GM21576 (cell line): ENCODE results near the gene SLC6A19.
"Not testable (repeated sequence)": the region's sequence is repeated elsewhere in the genome, so short reads cannot be mapped to it uniquely, and the experiment has no call there.

Source experiments
- ATAC-seq: cut with Tn5 transposase; IDR thresholded peaks from one replicate; pipeline ENCODE4 v1.9.1; 2021; ENCODE audit warnings: mild to moderate bottlenecking, moderate library complexity; ENCODE audit not compliant: unreplicated experiment

Gene SLC6A19

DNA sequence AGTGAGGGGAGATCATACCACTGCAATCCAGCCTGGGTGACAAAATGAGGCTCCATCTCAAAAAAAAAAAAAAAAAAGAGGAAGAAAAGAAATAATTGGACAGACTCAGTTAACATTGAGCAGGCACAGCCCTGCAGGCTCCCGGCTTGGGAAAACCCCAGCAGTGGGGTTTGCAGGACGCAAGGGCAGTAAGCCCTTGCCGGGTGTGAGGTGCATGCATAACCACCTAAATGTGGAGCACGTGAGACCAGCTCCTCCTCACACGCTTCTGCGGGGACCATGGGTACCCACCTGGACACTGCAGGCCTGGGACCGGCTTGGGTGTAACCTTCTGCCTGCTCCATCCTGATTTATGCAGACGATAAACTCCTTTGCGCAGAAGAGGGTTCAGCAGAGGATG is 19.0 kb downstream of the SLC6A19 start:
- no peak for ATAC-seq

DNA sequence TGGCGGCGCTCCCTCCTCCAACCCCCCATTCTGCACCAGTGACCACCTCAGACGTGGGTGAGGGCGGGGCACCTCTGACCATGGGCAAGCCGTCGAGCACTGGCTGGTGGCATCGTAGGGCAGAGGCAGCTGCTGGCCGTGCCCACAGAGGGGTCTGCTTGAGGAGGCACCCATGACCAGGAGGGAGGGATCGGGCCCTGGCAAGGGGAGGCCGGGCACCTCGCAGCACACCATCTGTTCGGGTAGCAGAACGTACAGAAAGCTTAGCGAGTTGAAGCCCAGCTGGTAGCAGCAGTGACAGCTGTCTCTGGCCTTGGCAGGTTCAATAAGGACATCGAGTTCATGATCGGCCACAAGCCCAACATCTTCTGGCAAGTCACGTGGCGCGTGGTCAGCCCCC is 19.4 kb downstream of the SLC6A19 start:
- no peak for ATAC-seq

DNA sequence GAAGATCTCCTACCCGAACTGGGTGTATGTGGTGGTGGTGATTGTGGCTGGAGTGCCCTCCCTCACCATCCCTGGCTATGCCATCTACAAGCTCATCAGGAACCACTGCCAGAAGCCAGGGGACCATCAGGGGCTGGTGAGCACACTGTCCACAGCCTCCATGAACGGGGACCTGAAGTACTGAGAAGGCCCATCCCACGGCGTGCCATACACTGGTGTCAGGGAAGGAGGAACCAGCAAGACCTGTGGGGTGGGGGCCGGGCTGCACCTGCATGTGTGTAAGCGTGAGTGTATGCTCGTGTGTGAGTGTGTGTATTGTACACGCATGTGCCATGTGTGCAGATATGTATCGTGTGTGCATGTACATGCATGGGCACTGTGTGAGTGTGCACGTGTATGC is 20.3 kb downstream of the SLC6A19 start:
- ATAC-seq, result no peak

DNA sequence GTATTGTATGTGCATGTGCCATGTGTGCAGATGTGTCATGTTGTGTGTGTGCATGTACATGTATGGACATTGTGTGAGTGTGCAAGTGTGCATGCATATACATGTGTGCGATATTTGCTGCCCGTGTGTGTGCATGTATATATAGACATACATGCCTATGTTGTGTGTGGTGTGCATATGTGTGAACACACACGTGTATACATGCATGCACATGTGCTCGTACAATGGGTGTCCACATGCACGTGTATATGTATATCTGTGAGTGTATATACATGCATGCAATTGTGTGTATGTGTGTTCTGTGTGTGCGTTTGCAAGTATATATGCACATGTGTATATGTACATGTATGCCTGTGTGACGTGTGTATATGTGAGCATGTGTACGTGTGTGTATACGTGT is 20.8 kb downstream of the SLC6A19 start:
- no peak for ATAC-seq

DNA sequence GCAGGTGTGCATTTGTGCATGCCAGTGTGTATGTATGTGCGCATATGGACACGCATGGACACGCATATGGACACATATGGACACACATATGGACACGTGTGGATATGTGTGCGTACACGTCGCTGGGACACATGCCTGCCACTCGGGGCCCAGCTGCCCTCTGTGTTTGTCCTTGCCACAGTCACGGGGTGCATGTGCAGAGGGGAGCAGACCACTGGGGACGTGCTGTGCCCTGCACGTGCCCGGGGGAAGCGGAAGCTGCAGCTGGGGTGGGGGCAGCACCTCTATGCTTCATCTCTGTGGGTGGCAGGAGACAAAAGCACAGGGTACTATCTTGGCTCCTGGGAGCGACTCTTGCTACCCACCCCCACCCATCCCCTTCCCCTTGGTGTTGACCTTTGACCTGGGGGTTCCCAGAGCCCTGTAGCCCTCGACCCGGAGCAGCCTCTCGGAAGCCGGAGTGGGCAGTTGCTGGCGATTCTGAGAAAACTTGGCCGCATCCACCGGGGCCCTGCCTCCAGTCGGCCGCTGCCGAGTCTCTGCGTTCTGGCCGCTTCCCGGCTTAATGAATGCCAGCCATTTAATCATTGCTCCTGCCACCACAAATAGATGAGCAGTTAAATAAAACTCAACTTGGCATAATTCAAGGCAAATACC is 21.4 kb downstream of the SLC6A19 start:
- ATAC-seq, result no peak

DNA sequence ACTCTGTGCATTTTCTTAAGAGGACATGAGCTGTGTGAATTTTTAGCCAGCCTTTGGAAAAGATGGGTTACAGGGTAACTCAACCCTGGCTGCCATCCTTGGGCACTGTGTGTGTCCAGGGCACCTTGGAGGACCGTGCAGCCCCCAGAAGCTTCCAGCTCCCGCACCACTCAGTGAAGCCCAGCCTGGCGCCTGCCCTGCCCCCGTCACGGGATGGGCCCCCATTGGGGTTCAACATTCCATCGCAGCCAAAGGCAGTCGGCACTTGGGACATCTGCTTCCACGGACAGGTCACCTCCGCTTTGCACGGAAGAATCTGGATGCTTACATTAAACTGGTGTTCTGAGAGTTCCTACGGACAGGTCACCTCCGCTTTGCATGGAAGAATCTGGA is 21.9 kb downstream of the SLC6A19 start:
- ATAC-seq, result no peak

DNA sequence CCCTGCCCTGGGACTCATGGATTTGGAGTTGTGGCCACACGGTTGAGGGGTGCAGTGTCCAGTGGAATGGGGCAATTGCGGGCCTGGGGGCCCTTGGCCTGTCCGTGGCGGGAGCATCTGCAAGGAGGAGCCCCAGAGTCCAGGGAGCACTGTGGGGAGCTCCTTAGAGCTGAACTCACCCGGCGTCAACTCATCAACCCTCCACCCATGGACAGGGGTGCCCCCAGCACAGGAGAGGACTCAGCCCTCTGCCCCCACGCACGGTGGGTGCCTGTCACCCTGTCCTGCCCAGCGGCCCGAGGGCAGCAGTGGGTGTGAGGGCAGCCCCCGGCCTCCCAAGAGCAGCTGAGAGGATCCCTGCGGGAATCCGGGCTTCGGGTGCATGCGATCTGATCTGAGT is 23.2 kb downstream of the SLC6A19 start:
- ATAC-seq, result no peak

DNA sequence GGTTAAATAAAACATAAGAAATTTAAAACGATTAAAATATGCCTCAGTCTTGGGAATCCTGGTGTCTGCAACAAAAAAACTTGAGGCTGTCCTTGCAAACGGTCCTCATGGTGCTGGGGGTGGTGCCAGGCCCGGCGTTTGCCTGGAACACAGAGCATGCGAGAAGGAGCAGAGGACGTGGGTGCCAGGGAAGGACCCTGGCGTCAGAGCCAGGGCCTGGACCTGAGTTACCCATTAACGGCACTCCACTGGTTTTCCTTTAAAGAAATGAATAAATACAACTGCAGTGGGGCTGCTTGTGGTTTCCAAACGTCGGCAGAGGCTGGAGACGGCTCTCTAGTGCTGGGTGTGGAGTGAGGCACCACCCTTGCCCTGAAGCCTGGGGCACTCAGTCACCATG is 23.7 kb downstream of the SLC6A19 start, which contains the start of gene SLC6A18:
TSS of gene SLC6A18 (plus strand) at position 301 of the 400 bp plus-strand sequence. CDS start at position 398, 97 bp downstream.
- no peak for ATAC-seq

DNA sequence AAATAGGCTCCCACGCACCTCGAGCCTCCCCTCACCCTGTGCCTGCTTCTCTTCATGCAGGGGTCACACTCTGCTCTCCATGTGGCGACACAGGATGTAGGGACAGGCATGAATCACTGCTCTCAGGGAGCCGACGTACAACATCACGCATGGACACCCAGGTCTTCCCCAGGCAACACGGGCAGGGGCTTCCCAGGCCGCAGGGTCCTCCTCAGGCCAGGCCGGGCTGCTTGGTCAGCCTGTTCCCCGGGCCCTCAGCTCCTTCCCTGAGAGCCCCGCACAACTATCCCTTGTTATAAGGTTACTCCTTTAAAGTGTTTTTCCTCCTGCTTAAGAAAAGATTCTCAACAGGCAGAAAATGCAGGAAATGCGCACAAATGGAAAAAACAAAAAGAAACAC is 24.8 kb downstream of the SLC6A19 start:
- no peak for ATAC-seq

DNA sequence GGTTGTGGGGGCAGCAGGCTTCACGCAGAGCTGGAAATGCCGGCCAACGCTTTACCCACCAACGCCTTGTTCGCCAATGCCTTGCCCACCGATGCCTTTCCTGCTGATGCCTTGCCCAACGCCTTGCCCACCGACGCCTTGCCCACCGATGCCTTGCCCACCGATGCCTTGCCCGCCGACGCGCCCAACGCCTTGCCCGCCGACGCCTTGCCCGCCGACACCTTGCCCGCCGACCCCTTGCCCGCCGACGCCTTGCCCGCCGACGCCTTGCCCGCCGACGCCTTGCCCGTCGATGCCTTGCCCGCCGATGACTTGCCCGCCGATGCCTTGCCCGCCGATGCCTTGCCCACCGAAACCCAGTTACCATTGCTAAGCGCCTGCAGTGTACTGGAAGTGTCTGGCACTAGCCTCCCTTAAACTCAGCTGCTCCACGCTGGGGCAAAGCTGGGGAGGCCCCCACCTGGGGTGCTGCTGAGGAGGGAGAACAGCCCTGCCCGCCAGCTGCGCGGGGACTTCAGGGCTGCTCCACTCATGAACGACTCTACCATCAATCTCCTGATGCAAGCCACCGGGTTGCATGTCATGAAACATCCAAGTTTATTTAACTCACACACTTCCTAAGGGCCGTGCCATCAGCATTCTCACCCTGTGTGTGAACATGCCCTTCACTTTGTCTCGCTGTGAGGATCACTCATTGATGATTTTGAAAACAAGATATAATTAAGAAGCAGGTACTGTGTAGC is 25.6 kb downstream of the SLC6A19 start:
- no peak for ATAC-seq

DNA sequence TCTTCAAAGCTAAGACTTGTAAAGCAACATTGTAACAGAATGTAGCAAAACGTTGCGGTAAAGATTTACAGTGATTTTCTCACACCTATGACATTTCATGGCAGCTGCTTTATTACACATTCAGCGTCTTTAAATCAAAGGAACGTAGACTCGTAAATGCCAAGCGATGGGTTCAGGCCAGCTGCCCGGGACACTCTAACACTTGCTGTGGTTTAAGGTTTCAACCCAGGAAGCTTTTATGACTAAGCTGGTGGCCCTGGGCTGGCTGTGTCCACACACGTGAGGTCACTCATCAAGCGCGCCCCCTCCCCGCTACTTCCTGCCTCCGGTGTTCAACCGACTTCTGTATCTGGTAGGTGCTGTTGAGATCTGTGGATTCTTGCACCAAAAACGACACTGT is 26.3 kb downstream of the SLC6A19 start:
- ATAC-seq, result no peak

DNA sequence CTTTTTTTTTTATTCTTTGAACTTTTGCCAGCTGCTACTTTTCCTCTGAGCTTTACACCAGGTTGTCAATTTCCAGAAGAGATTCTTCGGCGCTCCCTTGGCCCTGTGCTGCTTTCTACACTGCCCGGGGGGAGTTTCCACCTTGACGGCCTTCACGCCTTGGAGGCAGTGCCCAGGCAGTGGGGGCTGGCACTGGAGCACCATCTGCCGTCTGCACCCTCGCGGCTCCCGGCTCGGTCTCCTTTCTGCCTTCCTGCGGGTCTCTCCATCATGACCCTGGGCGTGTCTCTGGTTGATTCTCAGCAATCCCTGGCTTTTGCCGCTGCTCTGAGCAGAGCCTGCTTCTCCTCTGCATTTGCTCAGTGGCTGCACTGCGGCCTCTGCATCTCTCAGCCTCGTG is 26.7 kb downstream of the SLC6A19 start:
- ATAC-seq, result no peak

DNA sequence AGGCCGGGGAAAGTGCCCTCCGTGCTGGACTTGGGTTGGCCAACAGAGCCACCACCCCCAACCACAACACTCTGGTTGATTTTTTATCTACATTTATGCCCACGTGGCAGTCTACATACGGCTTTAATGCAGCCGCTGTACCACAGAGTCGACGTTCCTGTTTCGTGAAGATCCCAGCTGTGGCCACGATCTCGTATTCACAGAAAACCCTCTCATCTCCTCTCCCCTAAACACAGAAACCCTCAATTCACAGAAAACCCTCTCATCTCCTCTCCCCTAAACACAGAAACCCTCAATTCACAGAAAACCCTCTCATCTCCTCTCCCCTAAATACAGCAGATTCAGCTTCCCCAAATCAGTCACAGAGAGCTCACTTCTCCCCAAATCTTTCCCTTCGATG is 27.6 kb downstream of the SLC6A19 start:
- not testable (repeated sequence) for ATAC-seq

DNA sequence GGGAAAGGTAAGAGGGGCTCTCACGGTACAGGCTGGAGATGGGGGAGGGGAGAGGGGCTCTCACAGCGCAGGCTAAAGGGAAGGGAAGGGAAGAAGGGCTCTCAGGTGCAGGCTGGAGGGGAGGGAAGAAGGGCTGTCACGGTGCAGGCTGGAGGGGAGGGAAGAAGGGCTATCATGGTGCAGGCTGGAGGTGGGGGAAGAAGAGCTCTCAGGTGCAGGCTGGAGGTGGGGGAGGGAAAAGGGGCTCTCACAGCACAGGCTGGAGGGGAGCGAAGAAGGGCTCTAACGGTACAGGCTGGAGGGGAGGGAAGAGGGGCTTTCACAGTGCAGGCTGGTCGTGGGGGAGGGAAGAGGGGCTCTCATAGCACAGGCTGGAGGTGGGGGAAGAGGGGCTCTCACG is 28.4 kb downstream of the SLC6A19 start:
- no peak for ATAC-seq

DNA sequence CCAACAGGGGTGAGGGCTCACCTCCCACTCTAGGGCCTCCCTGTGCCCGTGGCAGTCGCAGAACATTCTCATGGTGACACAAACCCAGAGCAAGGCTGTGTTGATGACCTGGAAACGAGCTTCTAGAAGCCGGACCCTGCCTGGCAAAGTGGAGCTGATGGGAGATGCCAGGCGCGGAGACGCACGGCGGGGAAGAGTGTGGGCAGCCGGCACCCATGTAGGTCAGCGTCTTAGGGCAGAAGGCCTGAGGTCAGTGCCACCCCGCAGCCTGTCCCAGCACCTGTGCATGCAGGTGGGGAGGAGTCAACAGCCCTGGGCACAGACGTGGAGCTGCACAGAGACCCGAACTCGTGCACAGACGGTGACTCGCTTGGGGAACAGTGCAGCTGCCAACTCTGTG is 29.2 kb downstream of the SLC6A19 start:
- no peak for ATAC-seq

DNA sequence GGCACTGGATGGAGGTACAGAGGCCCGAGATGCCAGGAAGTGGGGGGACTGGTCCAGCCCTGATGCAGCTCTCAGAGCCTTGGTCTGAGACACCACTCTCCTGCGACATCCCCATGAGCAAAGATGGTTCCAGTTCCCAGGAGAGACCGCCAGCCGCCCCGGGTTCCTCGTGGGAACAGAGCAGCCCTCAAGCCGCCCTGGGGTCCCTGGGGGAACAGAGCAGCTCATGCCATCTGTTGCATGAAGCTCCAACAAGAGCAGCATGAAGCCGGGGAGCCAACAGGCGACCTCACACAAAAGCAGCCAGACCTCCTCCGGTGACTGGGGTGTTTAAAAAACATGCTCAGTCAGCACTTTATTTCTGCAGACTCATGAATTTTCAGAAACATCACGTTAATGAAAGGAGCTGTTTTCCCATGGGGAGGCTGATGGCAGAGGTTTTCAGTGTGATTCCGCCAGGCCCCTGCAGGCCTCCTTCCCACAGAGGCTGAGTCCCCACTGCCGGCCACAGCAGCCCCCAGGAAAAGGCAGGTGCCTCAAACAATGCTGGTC is 30.0 kb downstream of the SLC6A19 start:
- no peak for ATAC-seq

DNA sequence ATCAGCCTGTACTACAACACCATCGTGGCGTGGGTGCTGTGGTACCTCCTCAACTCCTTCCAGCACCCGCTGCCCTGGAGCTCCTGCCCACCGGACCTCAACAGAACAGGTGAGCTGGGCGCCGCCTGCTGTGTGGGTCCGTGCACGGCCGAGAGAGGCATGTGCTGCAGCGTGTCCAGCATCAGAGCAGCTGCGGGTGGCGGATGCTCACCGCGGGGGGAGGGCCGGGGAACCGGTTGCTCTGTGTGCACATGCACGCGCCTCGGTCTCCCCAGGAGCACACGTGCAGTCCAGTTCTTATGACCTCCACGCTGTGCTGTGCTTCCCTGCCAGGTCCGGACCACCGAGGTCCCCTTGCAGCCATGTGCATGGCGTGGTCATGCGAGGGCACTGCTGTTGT is 31.4 kb downstream of the SLC6A19 start:
- ATAC-seq, result no peak

DNA sequence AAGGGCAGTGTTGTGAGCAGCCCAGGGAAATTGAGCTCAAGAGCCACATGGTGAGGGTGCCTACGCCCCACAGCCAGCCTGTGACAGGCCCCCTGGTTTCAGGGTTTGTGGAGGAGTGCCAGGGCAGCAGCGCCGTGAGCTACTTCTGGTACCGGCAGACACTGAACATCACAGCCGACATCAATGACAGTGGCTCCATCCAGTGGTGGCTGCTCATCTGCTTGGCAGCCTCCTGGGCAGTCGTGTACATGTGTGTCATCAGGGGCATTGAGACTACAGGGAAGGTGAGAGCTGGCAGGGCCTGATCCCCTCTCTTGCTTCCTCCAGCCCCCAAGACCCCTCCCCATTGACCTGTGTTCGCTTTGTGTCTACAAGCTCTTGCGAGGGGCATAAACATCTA is 34.0 kb downstream of the SLC6A19 start:
- no peak for ATAC-seq

DNA sequence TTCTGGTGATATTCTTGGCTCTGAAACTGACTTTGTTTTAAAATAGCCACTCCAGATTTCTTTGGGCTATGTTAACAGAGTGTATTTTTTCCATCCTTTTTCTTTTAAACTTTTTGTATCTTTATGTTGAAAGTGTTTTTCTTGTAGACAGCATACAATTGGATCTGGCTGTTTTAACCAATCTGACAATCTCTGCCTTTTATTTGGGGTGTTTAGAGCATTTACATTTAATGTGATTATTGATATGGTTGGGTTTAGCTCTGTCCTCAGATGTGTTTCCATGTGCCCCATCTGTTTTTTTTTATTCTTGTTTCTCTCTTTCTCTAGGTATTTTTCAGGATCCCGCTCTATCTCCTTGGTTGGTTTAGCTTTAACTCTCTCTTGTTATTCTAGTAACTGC is 34.4 kb downstream of the SLC6A19 start:
- no peak for ATAC-seq

DNA sequence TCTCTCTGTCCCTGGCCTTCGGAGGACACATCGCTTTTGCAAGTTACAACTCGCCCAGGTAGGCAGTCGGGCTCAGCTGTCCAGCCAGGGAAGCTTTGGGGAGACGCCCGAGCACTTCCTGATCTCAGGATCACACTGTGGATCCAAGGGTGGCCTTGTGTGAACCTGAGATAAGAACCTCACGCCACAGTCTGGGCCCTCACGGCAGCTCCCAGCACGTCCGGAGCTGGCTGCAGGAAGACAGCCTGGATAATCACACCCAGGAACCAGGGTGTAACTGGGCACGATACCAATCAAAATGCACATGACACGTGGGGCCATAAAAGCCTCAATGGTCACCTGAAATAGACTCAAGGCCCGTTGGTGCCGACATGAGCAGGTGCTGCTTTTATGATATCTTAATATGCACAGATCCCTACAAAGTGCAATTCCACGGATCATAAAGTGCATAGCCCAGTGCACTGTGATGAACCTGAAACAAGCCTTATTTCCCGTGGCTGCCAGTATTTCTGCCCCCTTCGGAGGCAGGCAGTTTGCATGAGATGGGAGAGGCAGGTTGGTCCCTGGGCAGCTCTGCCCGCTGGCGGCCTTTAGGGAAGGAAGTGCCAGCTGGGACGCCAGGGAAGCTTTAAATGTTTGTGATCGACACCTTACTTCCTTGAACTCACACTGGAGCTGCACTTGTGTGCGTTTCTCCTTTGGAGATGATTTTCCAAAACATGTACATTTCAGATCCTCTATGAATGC is 38.3 kb downstream of the SLC6A19 start:
- ATAC-seq, result no peak

DNA sequence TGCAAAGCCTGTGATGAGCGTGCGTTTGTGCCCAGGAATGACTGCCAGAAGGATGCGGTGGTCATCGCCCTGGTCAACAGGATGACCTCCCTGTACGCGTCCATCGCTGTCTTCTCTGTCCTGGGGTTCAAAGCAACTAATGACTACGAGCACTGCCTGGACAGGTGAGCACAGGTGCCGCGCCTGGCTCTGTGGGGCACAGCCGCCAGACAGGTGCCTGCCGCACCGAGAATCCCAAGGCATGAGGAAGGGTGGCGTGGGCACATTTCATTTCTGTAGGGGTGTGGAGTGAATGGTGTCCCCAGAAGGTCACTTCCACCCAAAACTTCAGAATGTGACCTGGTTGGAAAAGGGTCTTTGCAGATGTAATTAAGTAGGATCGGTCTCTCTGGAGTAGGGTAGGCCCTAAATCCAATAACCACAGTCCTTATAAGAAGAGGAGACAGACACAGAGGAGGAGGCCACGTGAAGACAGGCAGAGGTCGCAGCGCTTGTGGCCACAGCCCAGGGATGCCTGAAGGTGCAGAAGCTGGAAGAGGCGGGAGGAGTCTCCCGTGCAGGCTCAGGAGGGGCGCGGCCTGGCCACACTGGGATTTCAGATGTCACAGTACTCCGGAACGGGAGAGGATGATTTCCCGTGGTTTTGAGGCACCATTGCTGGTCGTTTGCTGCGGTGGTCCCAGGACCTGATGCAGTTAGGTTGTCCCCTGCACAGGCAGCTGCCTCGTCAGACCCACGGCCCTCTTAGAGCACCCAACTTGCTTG is 39.3 kb downstream of the SLC6A19 start:
- no peak for ATAC-seq
